ENCODE data around the gene DPP6.
"Not testable (repeated sequence)": the region's sequence is repeated elsewhere in the genome, so short reads cannot be mapped to it uniquely, and the experiment has no call there.

The DPP6 gene

DNA sequence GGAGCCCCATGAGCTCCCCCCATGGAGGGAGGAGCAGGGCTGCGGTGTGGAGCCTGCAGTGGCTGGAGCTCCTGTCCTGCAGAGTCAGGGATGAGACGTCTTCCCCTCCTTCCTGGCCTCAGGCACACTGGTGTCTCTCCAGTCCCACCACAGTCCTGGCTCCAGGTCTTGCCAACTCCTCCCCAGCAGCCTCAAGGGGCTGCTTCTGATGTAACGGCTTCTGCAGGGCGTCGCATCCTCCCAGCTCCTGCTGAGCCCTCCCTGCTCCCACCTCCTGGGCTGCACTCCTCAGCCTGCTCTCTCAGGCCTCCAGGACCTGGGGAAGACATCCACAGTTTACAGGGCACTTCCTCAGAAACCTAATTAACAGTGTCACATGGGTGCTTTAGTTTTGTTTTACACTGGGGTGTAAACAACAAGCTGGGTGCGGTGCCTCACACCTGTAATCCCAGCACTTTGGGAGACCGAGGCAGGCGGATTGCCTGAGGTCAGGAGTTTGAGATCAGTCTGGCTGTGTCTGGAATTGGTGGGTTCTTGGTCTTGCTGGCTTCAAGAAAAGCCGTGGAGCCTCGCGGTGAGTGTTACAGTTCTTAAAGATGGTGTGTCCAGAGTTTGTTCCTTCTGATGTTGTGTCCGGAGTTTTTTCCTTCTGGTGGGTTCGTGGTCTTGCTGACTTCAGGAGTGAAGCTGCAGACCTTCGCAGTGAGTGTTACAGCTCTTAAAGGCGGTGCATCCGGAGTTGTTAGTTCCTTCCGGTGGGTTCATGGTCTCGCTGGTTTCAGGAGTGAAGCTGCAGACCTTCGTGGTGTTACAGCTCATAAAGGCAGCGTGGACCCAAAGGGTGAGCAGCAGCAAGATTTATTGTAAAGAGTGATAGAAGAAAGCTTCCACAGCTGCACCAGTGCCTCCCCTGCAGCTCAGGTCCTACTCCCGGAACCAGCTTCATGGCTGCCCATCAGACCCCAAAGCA, 855.7 kb downstream of the DPP6 start:
- no peak for DNase-seq (ENCODE audit: low read depth in 2 of 2)

DNA sequence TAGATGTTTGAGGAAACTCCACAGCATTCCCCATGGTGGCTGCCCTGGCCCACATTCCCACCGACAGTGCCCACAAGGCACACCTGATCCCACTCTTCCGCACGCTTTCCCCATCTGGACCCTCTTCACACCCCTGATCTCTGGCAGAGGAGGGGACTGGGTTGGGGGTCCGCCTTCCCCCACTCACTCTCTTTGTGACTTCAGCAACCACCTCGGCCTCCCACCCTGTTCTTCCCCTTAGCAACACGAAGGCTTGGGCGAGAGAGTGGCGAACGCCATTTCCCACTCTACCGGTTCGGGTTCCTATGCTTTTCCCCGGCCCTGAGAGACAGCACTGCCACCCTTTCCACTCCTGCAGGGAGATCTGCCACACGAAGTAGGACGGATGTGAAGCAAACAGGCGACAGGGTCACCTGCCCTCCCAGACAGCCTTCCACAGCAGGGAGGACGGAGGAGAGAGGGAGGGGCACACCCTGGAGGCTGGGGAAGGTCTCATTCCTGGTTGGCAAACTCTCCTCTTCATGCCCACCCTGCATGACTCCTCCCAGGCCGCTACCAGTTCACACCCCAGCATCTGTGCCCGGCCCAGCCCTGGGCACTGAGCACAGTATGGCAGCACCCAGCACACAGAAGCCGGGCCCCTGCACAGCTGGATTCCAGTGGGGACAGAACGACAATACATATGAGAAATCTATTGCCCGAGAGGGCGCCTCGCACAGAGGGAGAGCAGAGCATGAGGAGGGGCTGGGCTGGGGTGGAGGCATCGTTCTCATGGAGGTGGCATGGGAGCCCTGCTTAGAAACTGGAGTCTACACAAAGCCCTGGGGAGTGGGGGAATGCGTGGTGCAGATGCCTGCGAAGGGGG, 857.3 kb downstream of the DPP6 start:
- no peak for DNase-seq (ENCODE audit: low read depth in 2 of 2)

DNA sequence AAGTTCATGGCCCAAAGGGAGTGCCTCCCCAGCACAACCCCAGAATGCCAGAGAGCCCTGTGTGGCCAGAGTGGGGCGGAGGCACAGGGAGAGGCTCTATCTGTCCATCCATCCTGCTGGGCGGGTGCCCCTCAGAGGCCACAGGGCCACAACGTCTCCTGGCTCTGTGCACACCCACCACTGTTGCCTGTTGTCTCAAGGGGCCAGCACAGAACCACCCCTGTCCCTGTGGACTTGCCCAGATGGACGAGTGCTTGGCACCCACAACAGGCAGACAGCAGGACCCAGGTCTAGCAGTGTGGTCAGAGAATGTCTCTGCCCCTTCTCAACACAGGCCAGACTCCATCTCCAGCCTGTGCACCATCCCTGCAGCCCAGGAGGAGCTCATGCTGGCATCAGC, 857.9 kb downstream of the DPP6 start:
- DNase-seq (ENCODE audit: low read depth in 2 of 2): no peak

DNA sequence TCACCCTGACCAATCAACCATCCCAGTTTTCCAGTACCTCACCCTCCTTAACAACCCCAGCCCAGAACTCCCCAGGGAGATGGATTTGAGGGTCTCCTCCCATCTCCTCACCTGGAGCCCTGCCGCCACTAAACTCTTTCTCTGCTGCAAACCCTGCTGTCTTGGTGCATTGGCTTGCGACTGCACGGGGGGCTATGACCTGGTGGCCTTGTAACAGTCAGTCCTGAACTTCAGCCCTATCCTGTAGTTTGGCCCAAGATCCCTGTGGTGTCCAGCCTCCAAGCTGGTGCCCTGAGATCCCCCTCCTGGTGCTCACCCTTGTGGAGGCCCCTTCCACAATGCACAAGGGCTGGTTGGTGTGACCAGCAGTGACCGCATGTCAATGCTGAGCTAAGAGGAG, 858.8 kb downstream of the DPP6 start:
- DNase-seq (ENCODE audit: low read depth in 2 of 2): no peak

DNA sequence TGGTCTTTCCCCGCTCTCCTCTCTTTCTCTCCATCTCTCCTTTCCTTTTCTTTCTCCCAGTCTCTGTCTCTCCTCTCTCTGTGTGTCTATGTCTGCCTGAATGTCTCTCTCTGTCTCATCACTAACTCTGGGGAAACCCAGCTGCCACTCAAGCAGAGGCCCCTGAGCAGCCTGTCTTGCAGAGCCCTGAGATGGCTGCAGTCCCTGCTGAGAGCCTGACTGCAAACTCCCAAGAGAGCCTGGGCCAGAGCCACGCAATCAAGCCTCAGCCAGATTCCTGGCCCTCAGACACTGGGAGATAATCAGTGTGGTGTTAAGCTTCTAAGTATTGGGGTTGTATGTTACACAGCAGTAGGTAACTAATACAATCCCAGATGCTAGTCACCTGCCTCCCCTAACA, 859.2 kb downstream of the DPP6 start:
- DNase-seq (ENCODE audit: low read depth in 2 of 2): no peak

DNA sequence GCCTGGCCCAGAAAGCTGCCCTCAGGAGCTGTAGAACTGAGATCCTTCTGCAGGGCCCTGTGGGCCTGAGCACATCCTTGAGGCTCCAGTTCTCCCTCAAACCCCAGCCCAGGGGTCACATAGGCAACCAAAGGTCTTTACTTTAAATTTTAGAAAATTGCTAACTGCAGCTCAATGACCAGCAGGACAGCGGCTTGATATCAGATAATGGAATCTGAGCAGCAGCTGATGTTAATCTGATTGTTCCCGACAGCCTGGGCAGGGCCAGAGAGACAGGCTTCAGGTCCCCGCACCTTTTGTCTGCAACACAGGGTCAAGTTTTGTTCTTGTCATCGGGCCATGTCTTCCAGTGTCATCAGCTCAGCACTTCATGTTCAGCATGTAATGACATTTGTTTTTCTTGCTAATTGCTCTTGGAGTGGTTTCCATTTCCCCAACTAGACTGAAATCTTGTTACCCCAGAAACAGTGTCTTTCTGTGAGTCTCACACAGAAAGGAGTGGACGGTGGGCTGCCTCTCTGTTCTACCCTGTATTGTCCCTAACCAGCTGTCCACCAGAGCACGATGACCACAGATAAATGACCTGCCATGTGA, 859.8 kb downstream of the DPP6 start:
- DNase-seq (ENCODE audit: low read depth in 2 of 2): no peak

DNA sequence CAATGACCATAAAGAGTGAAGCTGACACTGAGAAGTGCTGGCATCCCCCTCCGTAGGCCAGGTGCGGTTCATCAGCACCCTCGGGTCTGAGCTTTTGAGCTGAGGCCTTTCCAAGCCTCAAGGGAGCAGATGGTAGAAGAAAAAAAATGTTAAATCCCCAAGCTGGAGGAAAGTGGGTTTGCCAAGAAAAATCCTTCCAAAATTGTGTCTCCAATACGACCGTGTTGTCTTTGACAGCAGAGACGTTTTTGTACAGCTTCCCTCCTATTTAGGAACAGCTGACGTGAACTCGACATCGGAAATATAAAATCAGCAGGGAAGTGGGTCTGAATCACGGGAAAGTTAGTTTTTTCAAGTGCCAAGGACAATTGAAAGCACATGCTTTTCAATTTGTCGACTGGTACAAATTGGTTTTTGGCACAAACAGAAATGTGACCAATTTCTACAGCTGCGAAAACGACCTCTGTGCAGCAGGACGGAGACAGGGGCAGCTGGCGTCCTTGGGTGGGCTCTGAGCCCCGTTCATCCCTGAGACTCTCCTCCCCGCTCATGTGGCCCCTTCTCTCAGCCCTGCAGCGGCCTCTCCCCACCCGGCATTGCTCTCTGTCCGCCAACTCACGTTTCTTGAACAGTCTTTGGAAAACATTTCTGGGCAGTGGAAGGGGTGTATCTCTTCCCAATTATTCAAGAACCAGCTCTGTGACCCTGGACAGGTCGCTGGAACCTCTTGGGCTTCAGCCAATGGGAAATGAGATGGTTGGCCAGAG, 860.9 kb downstream of the DPP6 start:
- no peak for DNase-seq (ENCODE audit: low read depth in 2 of 2)

DNA sequence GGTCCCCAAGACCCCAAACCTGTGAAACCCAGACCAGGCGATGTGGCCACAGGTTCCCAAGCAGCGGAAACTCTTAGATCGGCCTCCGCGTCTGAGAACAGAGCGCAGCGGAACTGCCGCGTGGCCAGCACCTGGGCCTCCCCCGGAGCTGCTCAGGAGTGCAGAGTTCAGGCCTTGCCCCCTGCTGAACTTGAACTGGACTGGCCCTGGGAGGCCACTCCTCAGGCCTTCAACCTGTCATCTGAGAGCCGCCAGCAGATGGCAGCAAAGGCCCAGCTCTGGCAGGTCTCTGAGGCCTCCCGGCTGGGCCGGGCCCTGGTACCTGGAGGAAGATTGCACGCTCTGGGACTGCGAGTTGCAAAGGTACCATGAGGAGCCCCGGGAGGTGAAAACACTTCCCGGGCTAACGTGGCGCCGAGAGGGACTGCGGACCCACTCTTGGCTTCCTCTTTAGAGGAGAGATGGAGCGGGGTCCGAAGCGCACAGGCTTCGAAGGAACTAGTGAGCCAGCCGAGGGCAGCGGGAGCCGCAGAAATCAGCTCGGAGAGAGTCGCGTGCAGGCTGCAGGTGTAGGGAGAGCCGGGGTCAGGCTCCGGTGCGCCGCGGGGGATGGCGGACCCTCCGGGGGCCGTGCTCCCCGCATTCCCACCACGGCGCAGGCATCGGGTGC, 861.6 kb downstream of the DPP6 start:
- peak; percentile 65 to 92 for DNase-seq (ENCODE audit: low read depth in 2 of 2)

DNA sequence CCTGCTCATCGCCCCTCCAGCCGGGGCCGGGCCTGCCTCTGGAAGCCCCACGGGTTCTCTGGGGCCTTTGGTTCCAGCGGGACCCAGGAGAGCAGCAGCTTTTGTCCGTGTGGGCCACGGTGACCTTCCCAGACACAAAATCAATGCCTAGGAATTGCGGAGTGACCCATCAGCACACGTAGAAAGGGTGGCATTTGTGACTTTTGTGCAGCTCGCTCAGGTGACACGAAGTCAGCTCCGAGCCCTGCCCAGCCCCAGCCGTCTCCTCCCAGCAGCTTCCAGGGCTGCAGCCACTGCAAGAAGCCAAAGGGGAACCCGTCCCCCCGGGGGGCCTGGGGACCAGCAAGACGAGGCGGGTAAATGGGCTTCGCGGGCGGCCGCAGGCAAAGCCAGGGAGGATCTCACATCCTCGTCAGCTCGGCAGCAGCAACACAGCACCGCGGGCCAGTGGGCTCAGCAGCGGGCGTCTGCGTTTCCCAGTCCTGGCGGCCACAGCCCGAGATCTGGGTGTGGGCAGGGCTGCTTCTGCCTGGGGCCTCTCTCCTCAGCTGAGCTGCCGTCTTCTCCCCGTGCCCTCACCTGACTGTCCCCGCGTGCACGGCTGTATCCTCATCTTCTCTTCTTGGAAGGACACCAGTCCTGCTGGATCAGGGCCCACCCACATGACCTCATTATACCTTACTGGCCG, 862.3 kb downstream of the DPP6 start:
- no peak for DNase-seq (ENCODE audit: low read depth in 2 of 2)

DNA sequence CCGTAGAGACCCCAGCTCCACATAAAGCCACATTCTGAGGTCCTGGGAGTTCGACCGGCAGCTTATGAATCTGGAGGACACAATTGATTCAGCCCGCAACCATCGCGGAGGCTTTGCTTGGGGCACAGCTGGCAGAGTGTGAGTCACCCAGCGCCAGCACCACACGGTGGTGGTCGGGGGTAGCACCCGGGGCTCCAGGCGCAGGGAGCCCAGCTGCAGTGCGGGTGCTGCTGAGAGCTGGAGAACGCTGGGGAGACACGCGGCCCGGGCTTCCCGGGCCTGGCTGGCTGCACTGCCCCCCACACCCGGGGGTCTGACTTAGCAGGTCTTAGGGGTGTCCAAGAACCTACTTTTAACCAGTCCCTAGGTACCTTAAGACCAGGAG, 862.8 kb downstream of the DPP6 start:
- DNase-seq (ENCODE audit: low read depth in 2 of 2): no peak

DNA sequence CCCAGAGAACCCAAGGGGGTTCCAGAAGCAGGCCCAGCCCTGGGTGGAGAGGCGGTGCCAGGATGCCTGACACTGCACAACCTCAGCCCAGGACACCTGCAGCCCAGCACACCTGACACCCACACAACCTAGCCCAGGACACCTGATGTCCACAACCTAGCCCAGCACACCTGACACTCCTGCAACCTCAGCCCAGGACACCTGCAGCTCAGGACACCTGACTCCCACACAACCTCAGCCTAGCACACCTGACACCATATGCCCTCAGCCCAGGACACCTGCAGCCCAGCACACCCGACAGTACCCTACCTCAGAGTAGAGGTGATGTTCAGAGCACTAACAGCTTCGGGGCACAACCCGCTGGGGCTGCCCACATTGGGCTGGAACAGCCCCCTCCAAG, 863.4 kb downstream of the DPP6 start:
- DNase-seq (ENCODE audit: low read depth in 2 of 2): no peak

DNA sequence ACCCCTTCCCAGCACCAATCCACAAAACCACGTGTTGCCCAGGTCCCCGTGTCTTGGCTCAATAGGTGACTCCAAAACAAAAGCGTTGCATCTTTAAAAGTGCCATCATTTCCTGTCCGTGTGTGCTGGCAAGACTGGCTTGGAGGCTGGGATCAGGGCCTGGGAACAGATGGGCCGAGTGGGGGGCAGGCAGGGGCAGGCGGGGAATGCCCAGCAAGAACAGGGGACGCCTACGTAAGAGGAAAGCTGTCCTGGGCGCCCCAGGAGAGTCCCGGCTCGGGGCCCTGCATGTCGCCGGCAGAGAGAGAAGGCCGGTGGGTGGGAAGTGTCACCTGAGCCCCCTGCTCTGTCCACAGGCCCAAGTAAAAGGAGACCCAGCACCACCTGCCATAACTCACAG, 864.2 kb downstream of the DPP6 start:
- no peak for DNase-seq (ENCODE audit: low read depth in 2 of 2)

DNA sequence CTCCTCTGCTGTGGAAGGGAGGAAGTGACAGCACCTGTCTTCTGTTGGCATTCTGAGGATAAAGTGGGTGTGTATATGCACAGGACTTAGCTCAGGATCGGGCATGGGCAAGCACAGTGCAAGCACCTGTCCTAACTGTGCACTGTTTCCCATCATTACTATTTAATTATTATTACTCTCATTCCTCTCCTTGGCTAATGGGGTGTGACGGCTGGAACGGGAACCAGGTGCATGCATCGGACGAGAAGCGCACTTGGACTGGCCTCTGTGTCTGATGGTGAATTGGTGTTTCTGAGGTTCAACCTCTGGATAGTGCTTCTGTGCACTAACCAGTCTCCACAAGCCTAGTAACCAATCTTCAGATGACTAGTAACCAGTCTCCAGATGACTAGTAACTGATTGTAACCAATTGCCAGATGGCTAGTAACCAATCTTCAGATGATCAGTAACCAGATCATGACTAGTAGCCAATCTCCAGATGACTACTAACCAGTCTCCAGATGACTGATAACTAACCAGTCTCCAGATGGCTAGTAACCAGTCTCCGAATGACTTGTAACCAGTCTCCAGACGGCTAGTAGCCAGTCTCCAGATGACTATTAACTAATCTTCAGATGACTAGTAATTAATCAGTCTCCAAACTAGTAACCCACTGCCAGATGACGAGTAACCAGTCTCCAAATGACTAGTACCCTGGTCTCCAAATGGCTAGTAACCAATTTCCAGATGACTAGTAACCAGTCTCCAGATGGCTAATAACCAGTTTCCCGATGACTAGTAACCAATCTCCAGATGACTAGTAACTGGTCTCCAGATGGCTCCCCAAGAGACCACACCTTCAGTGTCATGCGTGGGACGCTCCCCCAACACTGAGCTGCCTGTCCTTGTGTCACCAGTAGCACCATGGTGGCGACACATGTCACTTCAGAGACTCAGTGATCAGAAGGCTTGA, 864.9 kb downstream of the DPP6 start:
- no peak for DNase-seq (ENCODE audit: low read depth in 2 of 2)

DNA sequence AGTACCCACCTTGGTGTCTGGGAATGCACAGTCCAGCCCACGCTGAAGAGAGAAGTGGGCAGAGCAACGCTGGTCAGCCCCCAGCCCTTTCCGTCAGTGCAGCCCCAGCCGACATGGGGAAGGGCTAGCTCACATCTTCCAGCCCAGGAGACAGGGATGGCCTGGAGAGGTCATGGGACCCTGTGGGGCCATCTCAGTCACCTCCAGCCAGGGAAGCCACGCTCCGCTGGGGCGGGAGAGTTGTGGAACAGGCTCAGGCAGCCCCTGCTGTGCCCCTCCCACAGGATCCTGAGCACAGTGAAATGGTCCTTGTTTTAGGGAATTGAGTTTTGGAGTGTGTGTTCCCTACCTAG, 865.6 kb downstream of the DPP6 start:
- DNase-seq (ENCODE audit: low read depth in 2 of 2): no peak

DNA sequence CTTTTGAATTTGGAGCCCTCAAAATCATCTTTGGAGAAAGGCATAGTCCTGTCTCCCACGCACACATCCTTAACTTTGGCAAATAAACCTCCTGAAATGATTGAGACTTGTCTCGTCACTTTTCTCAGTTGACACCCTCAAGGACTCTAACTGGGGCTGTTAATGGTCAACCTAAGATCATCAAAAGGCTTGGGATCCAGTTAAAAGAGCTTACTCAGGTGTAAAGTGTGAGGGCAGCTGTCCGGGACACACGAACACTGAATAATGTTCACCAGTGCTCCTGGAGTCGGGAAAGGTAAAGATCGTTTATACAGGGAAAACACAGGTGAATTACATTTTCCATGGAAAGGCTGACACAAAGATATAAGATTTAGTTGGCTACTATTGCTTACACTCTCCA, 866.1 kb downstream of the DPP6 start:
- no peak for DNase-seq (ENCODE audit: low read depth in 2 of 2)

DNA sequence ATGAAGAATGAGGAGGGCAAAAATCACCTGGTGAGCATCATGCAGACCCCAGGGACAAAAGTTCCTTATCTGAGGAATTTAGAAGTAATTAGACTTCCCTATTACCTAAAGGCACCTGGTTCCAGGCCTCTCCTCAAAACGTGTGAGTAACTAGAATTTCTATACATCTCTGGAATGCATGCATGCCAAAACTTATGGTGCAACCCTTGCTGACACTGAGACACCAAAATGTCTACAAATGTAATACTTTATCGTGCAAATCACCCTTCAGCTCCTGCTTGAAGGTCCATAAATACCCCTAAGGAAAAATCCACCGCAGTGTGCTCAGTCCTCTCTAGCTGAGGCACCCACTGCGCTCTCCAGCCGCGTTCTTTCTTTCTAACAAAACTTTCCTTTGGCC, 866.5 kb downstream of the DPP6 start:
- DNase-seq (ENCODE audit: low read depth in 2 of 2): no peak

DNA sequence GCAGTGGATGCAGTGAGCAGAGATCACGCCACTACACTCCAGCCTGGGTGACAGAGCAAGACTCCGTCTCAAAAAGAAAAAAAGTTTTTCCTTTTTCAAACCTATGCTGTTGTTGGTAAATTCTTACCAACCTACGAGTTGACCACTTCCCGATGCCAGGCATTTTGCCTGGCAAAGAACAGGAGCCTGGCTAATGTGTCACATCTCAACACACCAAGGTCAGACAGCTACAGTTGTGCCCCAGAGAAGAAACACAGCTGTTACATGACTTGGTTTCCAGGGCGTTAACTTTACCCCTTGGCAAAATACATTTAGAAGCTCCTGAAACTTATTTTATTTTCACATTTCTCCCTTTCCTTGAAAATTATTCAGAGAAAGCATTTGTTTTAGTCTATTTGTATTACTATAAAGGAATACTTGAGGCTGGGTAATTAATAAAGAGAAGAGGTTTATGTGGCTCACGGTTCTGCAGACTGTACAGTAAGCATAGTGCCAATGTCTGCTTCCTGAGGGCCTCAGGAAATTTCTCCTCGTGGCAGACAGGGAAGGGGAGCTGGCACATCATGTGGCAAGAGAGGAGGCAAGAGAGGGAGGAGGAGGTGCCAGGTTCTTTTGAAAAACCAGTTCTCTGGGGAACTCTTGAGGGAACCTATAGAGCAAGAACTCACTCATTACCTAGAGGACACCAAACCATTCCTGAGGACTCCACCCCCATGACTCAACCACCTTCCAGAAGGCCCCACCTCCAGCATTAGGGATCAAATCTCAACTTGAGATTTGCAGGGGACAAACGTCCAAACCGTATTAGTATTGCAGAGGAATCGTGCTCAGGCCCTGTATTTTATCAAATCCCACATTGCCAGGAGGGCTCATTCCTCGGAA, 867.4 kb downstream of the DPP6 start:
- DNase-seq (ENCODE audit: low read depth in 2 of 2): no peak

DNA sequence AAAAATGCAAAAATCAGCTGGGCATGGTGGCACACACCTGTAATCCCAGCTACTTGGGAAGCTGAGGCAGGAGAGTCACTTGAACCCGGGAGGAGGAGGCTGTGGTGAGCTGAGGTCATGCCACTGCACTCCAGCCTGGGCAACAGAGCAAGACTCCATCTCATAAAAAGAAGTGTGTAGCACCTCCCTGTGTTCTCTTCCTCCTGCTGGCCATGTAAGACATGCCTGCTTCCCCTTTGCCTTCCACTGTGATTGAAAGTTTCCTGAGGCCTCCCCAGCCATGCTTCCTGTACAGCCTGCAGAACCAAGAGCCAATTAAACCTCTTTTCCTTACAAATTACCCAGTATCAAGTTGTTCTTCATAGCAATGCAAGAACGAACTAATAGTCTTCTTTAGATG, 870.3 kb downstream of the DPP6 start:
- not testable (repeated sequence) for DNase-seq (ENCODE audit: low read depth in 2 of 2)
